Rectal smooth muscle tissue (tissue), 1 donor: ENCODE measurements around the gene SYT5.
A peak's percentile ranks its signal among the peaks of the same experiment; 100 is the strongest.
"Not testable (repeated sequence)": the region's sequence is repeated elsewhere in the genome, so short reads cannot be mapped to it uniquely, and the experiment has no call there.

Experiments used
- H3K27ac ChIP-seq: one replicate; pipeline ENCODE4 v1.7.0; 2013; ENCODE audit warnings: low read depth, low read length, inconsistent platforms
- H3K27me3 ChIP-seq: one replicate; pipeline ENCODE4 v1.7.0; 2013; ENCODE audit warnings: low read length; ENCODE audit not compliant: control insufficient read depth, insufficient read depth
- H3K36me3 ChIP-seq: one replicate; pipeline ENCODE4 v1.7.0; 2013; ENCODE audit warnings: low read length; ENCODE audit not compliant: control insufficient read depth, insufficient read depth
- H3K4me1 ChIP-seq: one replicate; pipeline ENCODE4 v1.7.0; 2013; ENCODE audit warnings: low read length; ENCODE audit not compliant: control insufficient read depth, insufficient read depth
- H3K4me3 ChIP-seq: one replicate; pipeline ENCODE4 v1.7.0; 2013; ENCODE audit warnings: low read length
- H3K9ac ChIP-seq: one replicate; pipeline ENCODE4 v1.7.0; 2013; ENCODE audit warnings: low read length

SYT5 gene

GRCh38 chr19:55223291-55224037 is 43.4 kb upstream of the SYT5 start:
- peaks cover 4% of the 10 kb centered on the region for H3K36me3 ChIP-seq
- H3K4me3 ChIP-seq: no peak overlapping the region
- H3K27ac ChIP-seq: no peak overlapping the region
- H3K27me3 ChIP-seq: no peaks in the 10 kb centered on the region
- H3K4me1 ChIP-seq: peaks cover 5% of the 10 kb centered on the region
- no peak overlapping the region for H3K9ac ChIP-seq

GRCh38 chr19:55220525-55220924 is 40.4 kb upstream of the SYT5 start:
- Histone ChIP-seq H3K4me3 (no peak overlapping the region), H3K27me3 (no peaks in the 10 kb centered on the region), H3K36me3 (no peaks in the 10 kb centered on the region), H3K27ac (no peak overlapping the region), H3K9ac (no peak overlapping the region), H3K4me1 (no peaks in the 10 kb centered on the region)

- Histone ChIP-seq H3K27me3 (no peaks in the 10 kb centered on the region), H3K4me1 (no peaks in the 10 kb centered on the region), H3K36me3 (no peaks in the 10 kb centered on the region), H3K9ac (no peak overlapping the region), H3K27ac (peak overlapping the region; percentile 21), H3K4me3 (peak overlapping the region; percentile 59)
Observed at GRCh38 chr19:55216461-55217198, 36.5 kb upstream of the SYT5 start.

GRCh38 chr19:55213547-55213946 is 33.5 kb upstream of the SYT5 start:
- H3K4me1 ChIP-seq: no peaks in the 10 kb centered on the region
- H3K27ac ChIP-seq: no peak overlapping the region
- H3K27me3 ChIP-seq: no peaks in the 10 kb centered on the region
- no peaks in the 10 kb centered on the region for H3K36me3 ChIP-seq
- H3K9ac ChIP-seq: no peak overlapping the region
- H3K4me3 ChIP-seq: no peak overlapping the region

GRCh38 chr19:55212447-55212846 is 32.4 kb upstream of the SYT5 start:
- H3K27ac ChIP-seq: no peak overlapping the region
- no peaks in the 10 kb centered on the region for H3K4me1 ChIP-seq
- H3K36me3 ChIP-seq: no peaks in the 10 kb centered on the region
- H3K27me3 ChIP-seq: no peaks in the 10 kb centered on the region
- H3K4me3 ChIP-seq: no peak overlapping the region
- H3K9ac ChIP-seq: no peak overlapping the region

- no peak overlapping the region for H3K27ac ChIP-seq
- no peaks in the 10 kb centered on the region for H3K4me1 ChIP-seq
- H3K9ac ChIP-seq: no peak overlapping the region
- no peaks in the 10 kb centered on the region for H3K36me3 ChIP-seq
- H3K4me3 ChIP-seq: no peak overlapping the region
- H3K27me3 ChIP-seq: no peaks in the 10 kb centered on the region
Observed at GRCh38 chr19:55209693-55210472, 29.8 kb upstream of the SYT5 start.

GRCh38 chr19:55208880-55209692 is 29.0 kb upstream of the SYT5 start, which contains the start of gene PTPRH:
TSS of gene PTPRH (minus strand) at chr19:55209501. CDS start at chr19:55209433, 68 bp downstream.
- no peaks in the 10 kb centered on the region for H3K36me3 ChIP-seq
- no peak within 1 kb of the TSS for H3K9ac ChIP-seq
- peak within 1 kb of the TSS; percentile 55 for H3K4me3 ChIP-seq
- no peaks in the 10 kb centered on the region for H3K4me1 ChIP-seq
- H3K27me3 ChIP-seq: no peaks in the 10 kb centered on the region
- H3K27ac ChIP-seq: no peak within 1 kb of the TSS

- H3K36me3 ChIP-seq: no peaks in the 10 kb centered on the region
- H3K9ac ChIP-seq: peak overlapping the region; percentile 18
- no peaks in the 10 kb centered on the region for H3K4me1 ChIP-seq
- peak overlapping the region; percentile 39 for H3K4me3 ChIP-seq
- peak overlapping the region; percentile 9 for H3K27ac ChIP-seq
- H3K27me3 ChIP-seq: no peaks in the 10 kb centered on the region
Observed at GRCh38 chr19:55206664-55207500, 26.8 kb upstream of the SYT5 start.

GRCh38 chr19:55202199-55202598 is 22.1 kb upstream of the SYT5 start:
- not testable (repeated sequence) for H3K4me3 ChIP-seq, H3K9ac ChIP-seq, H3K4me1 ChIP-seq, H3K36me3 ChIP-seq, H3K27ac ChIP-seq, H3K27me3 ChIP-seq

GRCh38 chr19:55199620-55200204 is 19.6 kb upstream of the SYT5 start:
- no peaks in the 10 kb centered on the region for H3K36me3 ChIP-seq

GRCh38 chr19:55198651-55199050 is 18.6 kb upstream of the SYT5 start:
- no peaks in the 10 kb centered on the region for H3K27me3 ChIP-seq
- H3K27ac ChIP-seq: no peak overlapping the region
- H3K36me3 ChIP-seq: no peaks in the 10 kb centered on the region
- H3K4me1 ChIP-seq: no peaks in the 10 kb centered on the region
- no peak overlapping the region for H3K9ac ChIP-seq
- no peak overlapping the region for H3K4me3 ChIP-seq

More at GRCh38 chr19:55199620-55200204, 19.6 kb upstream of the SYT5 start:
- no peak overlapping the region for H3K4me3 ChIP-seq
- no peaks in the 10 kb centered on the region for H3K4me1 ChIP-seq
- no peak overlapping the region for H3K9ac ChIP-seq
- no peaks in the 10 kb centered on the region for H3K27me3 ChIP-seq
- H3K27ac ChIP-seq: no peak overlapping the region
